Glutamatergic neuron (in vitro differentiated cells): ENCODE results near the gene FAM177B. TPM values are rescaled to one million over a fixed set of nuclear protein-coding genes. Genes with fewer than 3 reads are reported as not detected.

Experiments
- DNase-seq: peaks from one replicate; pipeline ENCODE4 v3.0.0; 2022
- H3K27ac Mint-ChIP-seq: one replicate; pipeline ENCODE4 v1.8.0; 2020; ENCODE audit warnings: mild to moderate bottlenecking, mixed read lengths, inconsistent platforms; ENCODE audit not compliant: unreplicated experiment
- H3K27me3 Mint-ChIP-seq: one replicate; pipeline ENCODE4 v1.8.0; 2020; ENCODE audit warnings: mild to moderate bottlenecking, moderate library complexity, mixed read lengths, inconsistent platforms; ENCODE audit not compliant: unreplicated experiment
- H3K36me3 Mint-ChIP-seq: one replicate; pipeline ENCODE4 v1.8.0; 2020; ENCODE audit warnings: mild to moderate bottlenecking, mixed read lengths, inconsistent platforms; ENCODE audit not compliant: unreplicated experiment
- H3K4me1 Mint-ChIP-seq: one replicate; pipeline ENCODE4 v1.8.0; 2020; ENCODE audit warnings: mild to moderate bottlenecking, low read depth, mixed read lengths, inconsistent platforms; ENCODE audit not compliant: unreplicated experiment
- H3K4me3 Mint-ChIP-seq: one replicate; pipeline ENCODE4 v1.8.0; 2020; ENCODE audit warnings: mild to moderate bottlenecking, mixed read lengths, inconsistent platforms; ENCODE audit not compliant: unreplicated experiment
- H3K9me3 Mint-ChIP-seq: one replicate; pipeline ENCODE4 v1.8.0; 2020; ENCODE audit warnings: mild to moderate bottlenecking, moderate library complexity, mixed read lengths, inconsistent platforms; ENCODE audit not compliant: unreplicated experiment
- total RNA-seq: library from RNA; stranded (reverse); fragmentation: NEBNext Ultra II Directional; extraction: Animal tissue kit (Norgen Biotek cat#: 25700); gene quantifications from one replicate; pipeline ENCODE4 v1.2.1, GENCODE V29; 2021; ENCODE audit not compliant: unreplicated experiment
- TF ChIP-seq, protein P1 (sequence below): fragments of 200-600 bp; sonication (generic); IDR thresholded peaks from one replicate; pipeline ENCODE4 v1.5.0; 2021; ENCODE audit not compliant: partially characterized antibody, unreplicated experiment

Gene FAM177B
- total RNA-seq, 1 donor from 2014 or later: not detected

DNA sequence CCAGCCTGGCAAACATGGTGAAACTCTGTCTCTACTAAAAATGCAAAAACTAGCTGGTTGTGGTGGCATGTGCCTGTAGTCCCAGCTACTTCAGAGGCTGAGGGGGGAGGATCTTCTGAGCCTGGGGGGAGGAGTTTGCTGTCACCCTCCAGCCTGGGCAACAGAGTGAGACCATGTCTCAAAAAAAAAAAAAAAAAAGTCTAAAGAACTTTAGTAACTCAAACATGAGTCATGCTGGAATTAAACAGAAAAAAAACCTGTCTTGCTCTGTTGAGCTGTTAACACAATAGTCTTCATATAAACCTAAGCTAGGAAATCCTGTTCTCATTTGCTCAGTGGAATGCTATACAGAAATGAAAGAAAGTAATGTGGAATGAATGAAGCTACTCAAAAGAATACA is 61.1 kb downstream of the FAM177B start:
- Mint-ChIP-seq H3K27me3 (peaks cover 2% of the 10 kb centered on the region), H3K9me3 (no peaks in the 10 kb centered on the region), H3K4me3 (no peak overlapping the region), H3K27ac (no peak overlapping the region), H3K36me3 (no peaks in the 10 kb centered on the region), H3K4me1 (no peaks in the 10 kb centered on the region)
- TF ChIP-seq, protein P1, sequence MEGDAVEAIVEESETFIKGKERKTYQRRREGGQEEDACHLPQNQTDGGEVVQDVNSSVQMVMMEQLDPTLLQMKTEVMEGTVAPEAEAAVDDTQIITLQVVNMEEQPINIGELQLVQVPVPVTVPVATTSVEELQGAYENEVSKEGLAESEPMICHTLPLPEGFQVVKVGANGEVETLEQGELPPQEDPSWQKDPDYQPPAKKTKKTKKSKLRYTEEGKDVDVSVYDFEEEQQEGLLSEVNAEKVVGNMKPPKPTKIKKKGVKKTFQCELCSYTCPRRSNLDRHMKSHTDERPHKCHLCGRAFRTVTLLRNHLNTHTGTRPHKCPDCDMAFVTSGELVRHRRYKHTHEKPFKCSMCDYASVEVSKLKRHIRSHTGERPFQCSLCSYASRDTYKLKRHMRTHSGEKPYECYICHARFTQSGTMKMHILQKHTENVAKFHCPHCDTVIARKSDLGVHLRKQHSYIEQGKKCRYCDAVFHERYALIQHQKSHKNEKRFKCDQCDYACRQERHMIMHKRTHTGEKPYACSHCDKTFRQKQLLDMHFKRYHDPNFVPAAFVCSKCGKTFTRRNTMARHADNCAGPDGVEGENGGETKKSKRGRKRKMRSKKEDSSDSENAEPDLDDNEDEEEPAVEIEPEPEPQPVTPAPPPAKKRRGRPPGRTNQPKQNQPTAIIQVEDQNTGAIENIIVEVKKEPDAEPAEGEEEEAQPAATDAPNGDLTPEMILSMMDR: no peak
- no peak for DNase-seq

GRCh38 chr1:222798975-222799374 is 62.0 kb downstream of the FAM177B start:
- Mint-ChIP-seq H3K27me3 (peaks cover 2% of the 10 kb centered on the region), H3K4me3 (no peak overlapping the region), H3K4me1 (no peaks in the 10 kb centered on the region), H3K9me3 (no peaks in the 10 kb centered on the region), H3K27ac (no peak overlapping the region), H3K36me3 (no peaks in the 10 kb centered on the region)
- TF ChIP-seq, protein P1: no peak
- no peak for DNase-seq

Other genes starting within 250 kb of the FAM177B start
- not detected for gene HHIPL2, start 189.1 kb upstream of the FAM177B start, total RNA-seq
- gene TAF1A, start 147.3 kb upstream of the FAM177B start, total RNA-seq: 10.4 TPM
- 65.4 TPM for gene MIA3, start 119.1 kb upstream of the FAM177B start, total RNA-seq
- 73.3 TPM for gene AIDA, start 24.7 kb upstream of the FAM177B start, total RNA-seq
- 19.0 TPM for gene BROX, start 24.6 kb upstream of the FAM177B start, total RNA-seq
- gene DISP1, start 77.8 kb downstream of the FAM177B start, total RNA-seq: 9.6 TPM